ENCODE results near the gene DLGAP1.

GRCh38 chr18:3457261-3457724 is 997.8 kb downstream of the DLGAP1 start:
- TF ChIP-seq SP1 (IDR thresholded peaks at IDR 0.05) (no peak), TAF1 (conservative IDR thresholded peaks at IDR 0.05) (no peak), GABPA (IDR thresholded peaks at IDR 0.05 in 1 of 2, conservative IDR thresholded peaks at IDR 0.05 in 1 of 2) (no peak), EGR1 (IDR thresholded peaks at IDR 0.05; ENCODE audit: low read depth in 2 of 2) (no peak), REST (IDR thresholded peaks at IDR 0.05) (no peak), RAD21 (IDR thresholded peaks at IDR 0.05) (no peak)
- TF ChIP-seq, protein P1, sequence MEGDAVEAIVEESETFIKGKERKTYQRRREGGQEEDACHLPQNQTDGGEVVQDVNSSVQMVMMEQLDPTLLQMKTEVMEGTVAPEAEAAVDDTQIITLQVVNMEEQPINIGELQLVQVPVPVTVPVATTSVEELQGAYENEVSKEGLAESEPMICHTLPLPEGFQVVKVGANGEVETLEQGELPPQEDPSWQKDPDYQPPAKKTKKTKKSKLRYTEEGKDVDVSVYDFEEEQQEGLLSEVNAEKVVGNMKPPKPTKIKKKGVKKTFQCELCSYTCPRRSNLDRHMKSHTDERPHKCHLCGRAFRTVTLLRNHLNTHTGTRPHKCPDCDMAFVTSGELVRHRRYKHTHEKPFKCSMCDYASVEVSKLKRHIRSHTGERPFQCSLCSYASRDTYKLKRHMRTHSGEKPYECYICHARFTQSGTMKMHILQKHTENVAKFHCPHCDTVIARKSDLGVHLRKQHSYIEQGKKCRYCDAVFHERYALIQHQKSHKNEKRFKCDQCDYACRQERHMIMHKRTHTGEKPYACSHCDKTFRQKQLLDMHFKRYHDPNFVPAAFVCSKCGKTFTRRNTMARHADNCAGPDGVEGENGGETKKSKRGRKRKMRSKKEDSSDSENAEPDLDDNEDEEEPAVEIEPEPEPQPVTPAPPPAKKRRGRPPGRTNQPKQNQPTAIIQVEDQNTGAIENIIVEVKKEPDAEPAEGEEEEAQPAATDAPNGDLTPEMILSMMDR (IDR thresholded peaks at IDR 0.05; ENCODE audit: low read depth, low read length, missing input control), result no peak
- TF ChIP-seq, protein P2, sequence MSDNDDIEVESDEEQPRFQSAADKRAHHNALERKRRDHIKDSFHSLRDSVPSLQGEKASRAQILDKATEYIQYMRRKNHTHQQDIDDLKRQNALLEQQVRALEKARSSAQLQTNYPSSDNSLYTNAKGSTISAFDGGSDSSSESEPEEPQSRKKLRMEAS (IDR thresholded peaks at IDR 0.05), result no peak

Data from liver (tissue), 3 donors.